ENCODE results near the gene ZCCHC7.

GRCh38 chr9:37377688-37378612 is 257.6 kb downstream of the ZCCHC7 start:
- TF ChIP-seq, protein P1, sequence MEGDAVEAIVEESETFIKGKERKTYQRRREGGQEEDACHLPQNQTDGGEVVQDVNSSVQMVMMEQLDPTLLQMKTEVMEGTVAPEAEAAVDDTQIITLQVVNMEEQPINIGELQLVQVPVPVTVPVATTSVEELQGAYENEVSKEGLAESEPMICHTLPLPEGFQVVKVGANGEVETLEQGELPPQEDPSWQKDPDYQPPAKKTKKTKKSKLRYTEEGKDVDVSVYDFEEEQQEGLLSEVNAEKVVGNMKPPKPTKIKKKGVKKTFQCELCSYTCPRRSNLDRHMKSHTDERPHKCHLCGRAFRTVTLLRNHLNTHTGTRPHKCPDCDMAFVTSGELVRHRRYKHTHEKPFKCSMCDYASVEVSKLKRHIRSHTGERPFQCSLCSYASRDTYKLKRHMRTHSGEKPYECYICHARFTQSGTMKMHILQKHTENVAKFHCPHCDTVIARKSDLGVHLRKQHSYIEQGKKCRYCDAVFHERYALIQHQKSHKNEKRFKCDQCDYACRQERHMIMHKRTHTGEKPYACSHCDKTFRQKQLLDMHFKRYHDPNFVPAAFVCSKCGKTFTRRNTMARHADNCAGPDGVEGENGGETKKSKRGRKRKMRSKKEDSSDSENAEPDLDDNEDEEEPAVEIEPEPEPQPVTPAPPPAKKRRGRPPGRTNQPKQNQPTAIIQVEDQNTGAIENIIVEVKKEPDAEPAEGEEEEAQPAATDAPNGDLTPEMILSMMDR (IDR thresholded peaks at IDR 0.05), result no peak
- TF ChIP-seq EP300 (IDR thresholded peaks at IDR 0.05), result no peak
